HG02970 (cell line): Measurements from ENCODE around the gene ALG13.
"Not testable (repeated sequence)": the region's sequence is repeated elsewhere in the genome, so short reads cannot be mapped to it uniquely, and the experiment has no call there.

ENCODE experiments used
- ATAC-seq: cut with Tn5 transposase; IDR thresholded peaks from one replicate; pipeline ENCODE4 v1.9.1; 2021; ENCODE audit warnings: mild to moderate bottlenecking, moderate library complexity, moderate number of reproducible peaks; ENCODE audit not compliant: unreplicated experiment, low FRiP score

Gene ALG13

GRCh38 chrX:111743316-111743715 is 62.3 kb downstream of the ALG13 start:
- ATAC-seq, result no peak

- ATAC-seq, result no peak
Observed at GRCh38 chrX:111756486-111756885, 75.5 kb downstream of the ALG13 start.

- no peak for ATAC-seq
Observed at GRCh38 chrX:111759686-111760085, 78.7 kb downstream of the ALG13 start.

- no peak for ATAC-seq
Observed at GRCh38 chrX:111761578-111762135, 80.7 kb downstream of the ALG13 start.

GRCh38 chrX:111778591-111778990 is 97.6 kb downstream of the ALG13 start:
- ATAC-seq, result no peak

DNA sequence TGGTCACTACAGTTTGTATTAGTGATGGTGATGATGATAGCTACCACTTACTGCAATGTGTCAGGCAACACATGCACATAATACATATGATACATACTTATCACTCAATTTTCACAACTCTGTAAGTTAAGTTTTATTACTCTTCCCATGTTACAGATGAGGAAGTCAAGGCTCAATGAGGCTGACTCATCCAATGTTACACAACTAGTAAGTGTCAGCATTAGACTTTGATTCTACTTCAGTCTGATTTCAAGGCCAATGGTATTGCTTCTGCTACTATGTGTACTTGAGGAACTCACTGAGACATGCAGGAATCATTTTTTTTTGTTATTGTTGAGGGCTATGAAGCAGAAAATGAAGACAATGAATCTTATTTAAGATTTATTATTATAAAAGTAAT is 98.6 kb downstream of the ALG13 start:
- ATAC-seq, result no peak

DNA sequence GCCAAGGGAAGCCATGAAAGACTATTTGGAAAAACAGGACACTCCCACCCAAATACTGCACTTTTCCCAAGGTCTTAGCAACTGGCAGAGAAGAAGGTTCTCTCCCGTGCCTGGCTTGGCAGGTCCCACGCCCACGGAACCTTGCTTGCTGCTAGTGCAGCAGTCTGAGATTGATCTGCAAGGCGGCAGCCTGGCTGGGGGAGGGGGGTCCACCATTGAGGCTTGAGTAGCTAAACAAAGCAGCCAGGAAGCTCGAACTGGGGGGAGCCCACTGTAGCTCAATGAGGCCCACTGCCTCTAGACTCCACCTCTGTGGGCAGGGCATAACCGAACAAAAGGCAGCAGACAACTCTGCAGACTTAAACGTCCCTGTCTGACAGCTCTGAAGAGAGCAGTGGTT is 103.7 kb downstream of the ALG13 start:
- no peak for ATAC-seq

- ATAC-seq, result not testable (repeated sequence)
Observed at GRCh38 chrX:111790054-111790453, 109.1 kb downstream of the ALG13 start.
